ENCODE measurements around the gene BNC2.
A peak's percentile ranks its signal among the peaks of the same experiment; 100 is the strongest.

Gene BNC2

DNA sequence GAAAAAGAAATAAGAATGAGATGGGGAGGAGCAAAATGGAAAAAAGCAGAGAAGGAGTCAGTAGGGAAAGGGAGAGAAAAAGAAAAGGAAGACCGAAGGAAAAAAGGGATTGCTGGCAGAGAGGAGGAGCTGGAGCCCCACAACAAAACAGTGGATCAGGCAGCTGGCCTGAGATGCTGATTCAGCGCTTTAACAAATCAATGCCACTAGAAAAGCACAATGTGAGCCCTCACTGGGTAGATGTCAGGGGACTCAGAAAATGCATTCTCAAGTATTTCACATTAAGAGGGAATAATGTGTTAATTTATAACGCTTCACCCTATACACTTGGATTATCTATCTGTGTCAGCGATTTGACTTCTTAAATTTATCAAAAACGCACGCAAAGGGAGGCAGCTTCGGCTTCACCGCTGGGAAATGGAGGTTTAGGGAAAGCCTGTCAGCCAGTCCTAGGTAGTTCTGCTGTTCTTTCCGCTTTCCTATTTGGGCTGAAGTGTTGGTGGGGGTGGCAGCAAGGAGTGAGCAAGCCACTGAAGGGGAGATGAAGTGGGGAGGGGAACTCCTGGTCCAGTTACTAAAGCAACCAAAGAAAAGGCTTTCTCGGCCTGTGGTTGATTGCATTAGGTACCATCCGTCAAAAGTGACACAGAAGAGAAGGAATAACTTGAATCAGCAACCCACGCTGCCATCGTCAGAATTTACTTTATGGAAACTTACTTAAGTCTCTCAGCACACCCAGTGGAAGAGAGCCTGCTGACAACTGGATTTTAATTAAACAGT lies 161.6 kb downstream of the BNC2 start:
- DNase-seq: peak; percentile 23

DNA sequence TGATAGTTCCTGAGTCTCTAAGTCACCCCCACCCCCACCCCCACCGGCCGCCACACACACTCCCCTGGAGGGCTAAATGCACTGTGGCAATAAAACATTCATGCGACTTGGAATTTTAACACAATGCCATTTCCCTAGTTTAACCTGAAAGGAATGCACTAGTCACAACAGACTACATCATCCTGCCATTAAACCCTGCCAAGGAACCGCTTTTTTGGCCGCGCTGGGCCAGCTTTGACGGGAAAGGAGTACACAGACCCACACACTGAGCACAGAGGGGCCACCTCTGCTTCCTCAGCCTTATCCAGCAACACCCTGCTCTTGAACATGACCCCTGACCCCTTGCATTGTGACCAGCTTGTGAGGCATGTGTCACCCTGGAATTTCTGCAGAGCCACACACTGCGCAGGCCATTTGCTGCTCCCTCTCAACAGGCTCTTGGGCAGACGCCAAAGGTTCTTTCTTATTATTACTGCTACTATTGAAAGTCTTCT lies 165.3 kb downstream of the BNC2 start:
- DNase-seq: no peak

DNA sequence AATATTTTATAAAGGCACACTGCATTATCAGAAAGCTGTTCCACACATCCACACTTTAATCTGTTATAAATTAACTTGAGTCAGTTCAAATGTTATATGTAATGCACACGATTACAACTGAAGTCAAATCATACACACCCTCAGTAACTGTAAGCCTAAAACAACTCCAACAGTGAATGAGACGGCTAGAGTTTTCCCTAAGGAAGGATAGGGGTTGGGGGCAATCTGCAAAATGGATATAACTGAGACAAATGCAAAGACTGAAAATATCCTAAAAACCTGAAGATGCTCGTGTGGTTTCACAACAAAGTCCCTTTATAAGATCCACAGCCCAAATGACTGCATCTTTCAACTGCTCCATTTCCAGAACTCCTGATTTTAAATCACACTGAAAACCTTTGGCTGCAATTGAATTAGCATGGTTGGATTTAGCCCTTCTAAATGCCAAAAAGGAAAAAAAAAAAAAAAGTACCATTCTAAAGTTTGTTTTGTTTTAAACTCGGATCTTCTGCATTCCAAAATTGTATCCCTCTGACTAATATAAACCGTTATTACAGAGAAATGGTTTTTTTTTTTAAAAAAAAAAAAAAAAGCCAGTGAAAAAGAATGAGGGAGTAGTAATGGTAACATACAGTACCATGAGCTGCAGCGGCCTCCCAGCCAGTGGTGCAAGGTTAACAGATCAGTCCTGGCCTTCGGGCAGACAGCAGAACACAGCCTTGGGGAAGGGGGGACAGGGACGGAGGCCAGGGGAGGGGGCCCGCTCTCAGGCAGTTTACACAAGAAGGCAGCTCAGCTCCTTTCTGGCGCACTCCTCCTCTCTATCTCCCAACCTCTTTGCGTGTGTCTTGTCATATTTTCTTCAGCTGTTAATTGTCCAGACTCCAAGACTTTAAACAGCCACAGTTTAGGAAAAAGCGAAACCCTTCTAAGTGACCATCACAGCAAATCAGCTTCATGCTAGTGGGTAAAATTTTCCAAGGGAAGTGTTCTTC lies 166.1 kb downstream of the BNC2 start:
- peak; percentile 50 for DNase-seq

DNA sequence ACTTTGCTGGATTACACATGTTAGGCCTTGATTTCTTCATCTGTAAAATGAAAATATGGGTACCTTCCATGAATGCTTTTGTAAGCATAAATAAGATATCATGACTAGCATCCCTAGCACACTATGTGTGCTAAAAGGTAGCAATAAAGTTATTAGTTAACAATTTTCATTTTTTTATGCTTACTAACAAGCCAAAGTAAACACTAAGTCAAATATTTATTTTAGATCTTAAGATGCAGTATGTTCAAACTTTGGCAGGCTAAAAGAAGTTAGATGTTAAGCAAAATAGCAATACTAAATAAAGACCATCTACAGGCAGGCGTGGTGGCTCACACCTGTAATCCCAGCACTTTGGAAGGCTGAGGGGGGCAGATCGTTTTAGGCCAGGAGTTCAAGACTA lies 169.1 kb downstream of the BNC2 start:
- no peak for DNase-seq

DNA sequence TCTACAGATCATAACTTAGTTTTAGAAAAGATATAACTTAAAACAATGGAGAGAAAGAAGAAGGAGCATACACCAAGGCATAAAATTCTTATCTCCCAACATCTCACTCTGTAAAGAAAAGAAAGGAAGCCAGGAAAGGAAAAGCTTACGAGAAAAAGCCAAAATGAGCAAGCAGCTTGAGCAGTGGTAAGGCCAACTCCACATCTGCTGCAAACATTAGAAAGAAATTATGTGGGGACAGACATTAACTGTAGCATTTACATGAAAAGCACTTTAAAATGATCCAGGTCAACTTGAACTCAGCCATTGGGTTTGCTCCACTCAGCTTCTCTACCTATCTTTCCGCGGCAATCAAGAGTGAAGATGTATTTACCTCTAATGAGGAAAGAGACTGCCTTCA lies 176.9 kb downstream of the BNC2 start:
- no peak for DNase-seq

DNA sequence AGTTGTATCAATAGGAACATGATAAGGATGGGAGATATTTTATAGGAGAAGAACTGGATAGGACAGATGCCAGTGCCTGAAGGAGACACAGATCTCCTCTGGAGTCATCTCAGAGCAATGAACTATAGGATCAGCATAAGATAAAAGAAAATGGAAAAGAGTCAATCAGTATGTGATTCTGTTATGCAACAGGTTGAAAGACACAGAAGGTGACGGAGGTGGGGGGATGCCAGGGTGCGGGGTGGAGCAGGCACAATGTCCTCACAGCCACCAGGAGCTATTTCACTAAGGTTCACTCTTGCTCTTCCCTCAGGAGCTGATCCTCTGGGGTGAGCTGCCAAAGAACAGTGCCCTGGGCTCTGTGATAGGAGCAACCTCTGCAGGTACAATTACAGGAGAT lies 179.8 kb downstream of the BNC2 start:
- no peak for DNase-seq

DNA sequence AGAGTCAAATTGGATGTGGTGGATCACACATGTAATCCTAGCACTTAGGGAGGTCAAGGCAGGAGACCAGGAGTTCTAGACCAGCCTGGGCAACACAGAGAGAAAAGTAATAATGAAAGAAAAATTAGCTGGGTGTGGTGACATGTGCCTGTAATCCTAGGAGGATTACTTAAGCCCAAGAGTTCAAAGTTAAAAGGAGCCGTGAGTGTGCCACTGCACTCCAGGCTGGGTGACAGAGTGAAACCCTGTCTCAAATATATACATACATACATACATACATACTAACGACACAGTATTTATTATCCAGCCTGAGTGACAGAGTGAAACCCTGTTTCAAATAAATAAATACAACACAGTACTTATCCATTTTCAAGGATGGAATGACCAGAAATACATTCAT lies 180.3 kb downstream of the BNC2 start:
- DNase-seq: no peak

DNA sequence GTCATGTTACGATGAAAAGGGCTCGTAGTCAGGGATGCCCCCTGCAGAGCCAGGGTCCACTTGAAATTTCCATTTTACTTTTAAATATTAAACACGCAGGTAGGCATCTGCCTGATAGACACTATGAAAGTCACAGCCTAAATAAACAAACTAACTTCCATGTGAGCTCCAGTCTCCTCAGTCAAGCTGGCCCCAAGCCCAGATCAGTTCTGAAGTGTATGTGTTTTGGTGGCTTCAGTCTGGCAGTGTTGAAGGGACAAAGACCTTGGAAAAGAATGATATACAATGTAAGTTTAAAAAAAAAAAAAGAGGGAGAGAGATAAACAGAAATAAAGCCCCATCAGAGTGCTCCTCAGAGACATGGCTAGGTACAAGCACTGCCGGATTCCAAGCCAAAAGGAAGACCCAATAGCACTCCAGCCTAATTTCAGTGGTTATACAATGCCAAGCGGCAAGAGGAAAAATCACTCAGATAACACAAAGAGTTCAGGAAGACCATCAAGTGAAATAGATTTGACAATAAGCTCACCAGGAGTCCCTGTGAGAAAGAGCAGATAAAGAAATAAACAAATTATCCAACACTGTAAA lies 181.0 kb downstream of the BNC2 start:
- peak; percentile 51 for DNase-seq

DNA sequence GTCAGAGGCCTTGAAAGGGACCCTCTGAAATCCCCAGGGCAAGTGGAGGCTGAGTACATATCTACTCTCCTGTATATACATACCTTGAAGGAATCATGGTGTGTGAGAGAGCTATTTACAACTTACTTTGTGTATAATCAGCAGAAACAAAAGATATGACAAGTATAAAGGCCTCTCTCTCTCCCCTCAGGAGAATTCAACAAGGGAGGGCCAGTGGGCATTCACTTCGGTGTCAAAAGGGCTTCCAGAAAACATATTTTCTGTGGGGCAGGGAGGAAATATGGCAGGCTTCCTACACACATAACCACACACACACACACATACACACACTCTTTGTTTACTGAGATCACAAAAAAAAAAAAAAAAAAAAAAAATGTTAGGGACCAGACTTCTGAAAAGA lies 181.7 kb downstream of the BNC2 start:
- DNase-seq: no peak

DNA sequence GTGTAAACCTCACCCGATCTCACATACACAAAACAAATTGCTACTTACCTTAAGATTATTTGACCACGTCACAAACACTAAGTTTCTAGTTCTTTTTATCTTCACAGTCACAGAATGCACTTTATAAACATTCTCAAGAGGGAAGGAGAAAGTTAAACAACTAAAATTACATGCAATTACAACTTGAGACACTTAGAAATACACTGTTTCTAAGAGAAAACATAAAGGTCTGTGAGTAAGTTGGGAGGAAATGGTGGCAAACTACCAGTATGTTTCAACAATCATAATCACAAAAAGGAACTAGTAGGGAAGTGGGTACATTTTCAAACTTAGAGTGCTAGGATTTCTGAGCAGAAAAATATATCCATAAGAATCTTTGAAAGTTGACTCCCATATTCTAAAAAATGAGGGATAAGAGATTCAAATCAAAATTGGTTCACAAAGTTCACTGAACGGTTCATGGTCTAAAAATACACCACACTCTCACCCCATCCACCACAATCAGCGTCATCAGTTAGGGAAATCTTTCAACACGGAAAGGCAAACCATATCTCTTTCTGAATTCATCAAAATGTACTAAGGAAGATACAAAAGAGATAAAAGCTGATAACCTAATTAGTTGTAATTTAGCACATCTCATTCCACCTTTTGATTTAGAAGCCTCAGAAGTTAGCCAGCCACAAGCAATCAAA lies 182.6 kb downstream of the BNC2 start:
- no peak for DNase-seq

DNA sequence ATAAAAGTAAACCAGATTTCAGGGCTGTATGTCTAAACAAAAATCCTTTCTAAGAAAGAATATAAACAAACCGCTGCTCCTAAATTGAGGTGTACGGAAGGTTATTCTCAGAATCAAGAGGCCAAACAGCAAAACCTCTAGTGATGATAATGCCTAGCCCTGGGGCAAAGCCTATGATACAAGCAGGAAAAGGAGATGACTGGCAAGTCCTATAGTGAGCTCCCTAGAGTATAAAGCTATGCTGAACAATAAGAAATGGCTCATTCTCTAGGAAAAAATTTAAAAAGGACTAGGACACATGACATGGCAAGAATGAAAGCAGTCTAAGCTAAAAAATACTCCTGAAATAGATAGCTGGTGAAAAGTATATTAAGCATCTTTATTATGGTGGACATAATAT lies 187.1 kb downstream of the BNC2 start:
- no peak for DNase-seq

DNA sequence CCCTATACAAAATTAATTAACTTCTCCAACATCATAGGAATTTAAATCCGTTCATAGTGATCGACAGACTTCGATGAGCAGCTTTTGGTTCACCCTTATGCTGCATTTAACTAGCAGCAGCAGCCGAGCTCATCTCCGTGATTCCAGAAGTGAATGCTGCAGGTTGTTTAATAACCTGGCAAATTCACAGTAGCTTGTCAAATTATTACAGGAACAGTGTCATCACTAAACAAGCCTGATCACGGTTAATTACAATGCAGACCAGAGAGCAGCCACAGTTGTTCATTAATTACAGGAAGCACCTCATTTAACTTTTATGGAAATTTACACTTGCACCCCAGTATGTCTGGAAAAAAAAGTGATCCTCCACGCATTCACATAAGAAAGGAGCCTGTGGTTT lies 188.2 kb downstream of the BNC2 start:
- no peak for DNase-seq

DNA sequence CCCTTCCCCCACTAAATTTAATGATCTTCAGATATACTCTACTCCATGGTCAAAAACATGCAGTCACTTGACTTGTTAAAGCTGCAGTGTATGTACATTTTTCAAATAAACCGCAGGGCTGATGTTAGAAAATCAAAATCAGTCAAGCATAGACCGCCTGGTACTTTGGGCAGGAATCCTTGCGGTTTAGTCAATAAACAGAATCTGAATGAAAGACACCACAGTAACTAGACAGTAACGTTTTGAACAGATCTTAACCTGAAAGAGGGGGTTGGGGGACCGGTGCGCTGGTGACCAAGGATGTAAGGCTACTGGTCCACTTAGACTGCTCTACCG lies 188.8 kb downstream of the BNC2 start:
- no peak for DNase-seq

DNA sequence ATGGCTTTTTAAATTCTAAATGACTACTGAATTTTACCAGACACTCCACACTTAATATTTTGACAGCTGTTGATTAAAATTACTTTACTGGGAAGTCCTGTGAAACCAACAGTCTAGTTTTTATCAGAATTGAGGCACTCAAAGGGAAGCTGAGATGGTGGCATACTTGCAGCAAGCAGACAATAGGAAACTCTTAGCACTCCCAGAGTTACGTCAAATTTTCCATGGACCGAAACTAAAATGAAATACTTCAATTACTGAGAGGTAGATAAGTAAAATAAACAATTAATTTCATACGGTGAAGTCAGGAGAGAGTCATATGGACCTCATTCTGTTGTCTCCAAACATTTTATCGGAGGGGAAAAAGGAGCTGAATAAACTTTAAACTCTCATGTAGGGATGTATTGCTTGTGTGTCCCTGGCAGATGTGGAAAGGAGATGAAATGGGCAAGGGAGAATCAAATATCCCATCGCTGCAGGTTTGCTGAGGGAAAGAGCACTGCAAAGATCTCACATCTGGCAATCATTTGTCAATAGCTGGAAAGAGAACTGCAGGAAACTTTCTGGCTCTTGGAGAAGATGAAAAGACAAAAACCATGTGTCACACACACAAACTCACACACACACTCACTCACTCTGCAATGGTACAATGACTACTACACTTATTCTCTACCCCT lies 189.4 kb downstream of the BNC2 start:
- DNase-seq: no peak

DNA sequence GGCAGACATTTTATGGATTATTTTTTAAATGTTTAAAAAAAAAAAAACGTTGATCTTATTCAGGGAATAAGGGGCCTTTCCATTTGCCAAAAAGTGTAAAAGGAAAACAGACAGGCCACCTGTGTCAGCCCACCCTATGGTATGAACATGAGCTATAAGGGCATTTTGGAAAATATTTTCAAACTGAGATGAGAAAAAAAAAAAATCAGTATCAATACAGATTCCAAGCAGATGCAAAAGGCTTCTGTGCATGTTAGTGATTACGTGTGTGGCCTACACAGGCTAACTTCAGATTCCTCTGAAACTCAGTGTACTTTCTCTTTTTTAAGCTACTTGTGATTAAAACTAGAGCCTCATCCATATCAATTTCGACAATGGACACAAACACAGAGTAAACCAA lies 189.9 kb downstream of the BNC2 start:
- DNase-seq: no peak

DNA sequence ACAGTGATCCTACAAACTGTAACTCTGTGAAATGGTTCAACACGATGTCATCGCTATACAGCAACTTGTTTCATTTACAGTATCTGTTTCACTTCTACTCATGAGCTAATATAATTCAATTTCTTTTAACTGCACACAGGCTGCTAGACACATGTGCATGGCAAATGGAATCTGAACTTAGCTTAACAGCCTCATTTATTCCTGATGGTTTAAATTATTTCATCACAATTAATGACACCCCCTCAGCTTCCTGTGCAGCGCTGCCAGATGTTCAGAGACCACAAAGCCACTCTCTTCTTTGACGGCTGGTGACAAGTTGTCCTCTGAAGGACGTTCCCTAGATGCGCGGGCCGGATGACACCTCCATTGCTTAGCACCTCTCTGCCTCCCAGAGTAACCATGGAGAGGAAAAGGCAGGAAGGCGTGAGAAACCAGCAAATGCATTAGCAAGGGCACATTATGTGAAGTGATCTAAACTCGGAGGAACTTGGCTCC lies 191.1 kb downstream of the BNC2 start:
- no peak for DNase-seq

DNA sequence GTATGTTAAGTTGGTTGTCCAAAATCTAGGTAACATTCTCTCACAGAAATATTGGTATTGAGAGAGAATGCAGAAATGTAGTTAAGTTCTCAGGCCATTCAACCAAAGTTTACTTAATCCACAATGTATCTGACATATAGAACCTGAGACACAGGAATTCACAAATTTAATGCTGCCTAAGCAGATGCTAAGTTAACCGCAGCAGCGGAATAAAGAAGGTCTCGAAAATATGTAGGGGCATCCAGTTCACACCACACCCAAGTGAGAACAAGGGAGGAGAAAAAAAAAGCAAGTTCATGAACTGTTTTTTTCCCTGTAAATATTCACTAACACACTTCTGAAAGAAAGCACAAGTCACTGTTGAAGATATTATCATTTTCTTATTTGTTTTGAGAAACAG lies 194.0 kb downstream of the BNC2 start:
- DNase-seq: no peak

DNA sequence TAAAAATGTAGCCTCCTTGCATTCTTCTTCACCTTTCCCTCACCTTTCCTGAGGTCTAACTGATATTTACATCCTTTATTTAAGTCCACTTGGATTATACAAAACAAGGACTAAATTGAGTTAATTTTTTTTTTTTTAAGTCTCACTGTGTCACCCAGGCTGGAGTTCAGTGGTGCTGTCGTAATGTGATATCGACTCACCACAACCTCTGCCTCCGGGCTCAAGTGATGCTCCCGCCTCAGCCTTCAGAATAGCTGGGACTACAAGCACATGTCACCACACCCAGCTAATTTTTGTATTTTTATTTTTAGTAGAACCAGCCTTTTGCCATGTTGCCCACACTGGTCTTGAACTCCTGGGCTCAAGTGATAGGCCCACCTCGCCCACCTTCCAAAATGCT lies 195.3 kb downstream of the BNC2 start:
- no peak for DNase-seq

DNA sequence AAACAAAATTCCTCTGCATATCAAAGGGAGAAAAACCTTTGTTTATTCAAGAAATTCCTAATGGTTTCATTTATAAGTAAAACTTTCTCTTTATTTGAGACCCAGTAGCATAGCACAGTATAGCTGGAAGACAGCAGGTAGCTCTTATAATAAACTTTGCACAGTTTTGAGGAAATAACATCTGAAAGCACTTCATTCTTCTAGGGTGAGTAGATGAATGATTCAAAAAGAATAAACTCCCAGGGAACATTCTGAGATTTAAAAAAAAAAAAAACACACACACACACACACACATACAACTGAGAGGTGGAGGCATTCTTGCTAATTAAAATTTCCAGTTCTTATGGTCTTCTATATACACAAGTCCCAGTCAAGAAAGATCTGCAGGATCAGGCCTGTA lies 197.3 kb downstream of the BNC2 start:
- no peak for DNase-seq

DNA sequence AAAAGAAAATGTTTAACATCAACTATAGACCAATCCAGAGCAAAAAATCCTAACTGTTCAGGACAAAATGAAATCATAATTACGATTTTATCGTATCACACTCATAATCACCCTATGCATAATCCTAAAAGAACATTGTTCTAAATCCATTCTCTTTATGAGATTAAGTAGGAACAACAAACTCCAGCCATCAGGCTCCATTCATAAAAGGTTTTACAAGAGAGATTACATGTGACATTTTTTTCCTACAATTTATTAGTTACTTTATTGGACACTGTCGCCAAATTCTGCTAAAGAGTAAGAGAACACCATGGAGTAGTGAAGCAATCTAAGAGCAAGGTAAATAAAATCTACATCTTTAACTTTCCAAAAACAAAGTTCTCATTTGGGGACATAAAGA lies 198.0 kb downstream of the BNC2 start:
- DNase-seq: no peak

DNA sequence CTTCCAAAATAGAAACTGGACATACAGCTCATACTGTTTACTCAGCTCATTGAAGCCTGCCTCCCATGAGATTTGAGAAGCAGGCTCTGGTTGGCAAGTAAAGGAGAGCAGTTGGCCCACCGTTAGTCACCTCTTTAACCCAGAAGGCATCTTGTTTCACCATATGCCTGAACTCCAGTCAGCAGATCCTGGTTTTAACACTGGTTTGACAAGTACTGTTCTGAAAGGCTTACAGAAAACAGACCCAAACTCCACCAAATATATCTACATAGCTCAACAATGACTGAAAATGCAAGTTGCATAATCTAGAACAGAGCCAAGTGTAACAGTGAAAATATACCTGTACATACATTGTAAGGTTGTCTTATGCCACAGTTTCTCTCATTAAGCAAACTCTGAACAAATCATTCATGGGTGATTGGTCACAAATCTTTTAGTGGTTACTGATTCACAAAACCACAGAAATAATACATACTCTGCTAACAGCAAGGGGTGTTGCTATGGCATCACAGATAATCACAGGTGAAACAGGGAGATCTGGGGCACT lies 198.8 kb downstream of the BNC2 start:
- peak; percentile 87 for DNase-seq

DNA sequence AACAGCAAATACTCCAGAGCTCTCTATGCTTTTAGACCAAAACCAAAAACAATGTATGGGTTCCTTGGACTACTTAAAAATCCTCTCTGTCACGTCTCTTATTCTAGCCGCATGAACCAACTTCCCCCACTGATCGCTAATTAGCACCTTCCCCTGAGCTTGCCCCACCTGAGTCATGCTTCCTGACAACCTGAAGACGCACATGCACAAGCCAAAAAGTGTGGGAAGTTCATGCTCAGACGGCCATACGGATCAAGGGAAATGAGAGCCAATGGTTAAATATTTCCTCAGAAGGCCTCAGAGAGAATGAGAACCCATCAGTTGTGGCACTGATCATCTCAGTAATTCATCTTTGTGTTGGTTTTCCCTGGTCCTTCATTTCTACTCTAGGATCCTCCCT lies 199.7 kb downstream of the BNC2 start:
- no peak for DNase-seq
